ENCODE measurements around the gene OR51A4. TPM values are rescaled to one million over a fixed set of nuclear protein-coding genes. Genes with fewer than 3 reads are reported as not detected.

OR51A4 gene
- total RNA-seq, result not detected in 2 replicates

- intact Hi-C loops (cut with micrococcal nuclease), result no loop called here
Measured at GRCh38 chr11:4947505-4947904, at the start of gene OR51A4. TSS of gene OR51A4 (minus strand) at chr11:4947605. CDS start at chr11:4947100, 505 bp downstream.

DNA sequence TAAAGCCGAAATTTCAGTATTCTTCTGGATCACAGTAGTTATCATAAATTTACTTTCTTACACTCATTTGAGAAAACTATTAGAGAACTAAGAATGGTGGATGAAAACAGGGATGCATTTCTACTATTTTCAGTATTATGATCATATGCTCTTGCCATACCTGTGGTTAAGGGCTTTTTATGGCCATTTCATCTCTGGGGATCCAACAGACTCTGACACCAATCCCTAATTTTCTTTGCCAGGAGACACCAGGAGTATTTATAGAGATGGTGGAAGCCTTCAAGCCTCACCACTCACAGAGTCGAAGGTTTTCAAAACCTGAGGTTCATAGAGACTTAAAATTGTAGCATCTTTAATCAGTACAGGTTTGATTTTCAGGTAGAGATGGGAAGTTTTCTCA lies 47.1 kb upstream of the OR51A4 start, which contains the start of gene OR51L1:
OR51L1 (plus strand) TSS at position 301 of the 400 bp plus-strand sequence. CDS start 4,132 bp downstream, outside the sequence.
- intact Hi-C loops (cut with micrococcal nuclease), result no loop called here

- intact Hi-C loops (cut with micrococcal nuclease), result no loop called here
Measured at GRCh38 chr11:4991060-4991459, 43.7 kb upstream of the OR51A4 start.

DNA sequence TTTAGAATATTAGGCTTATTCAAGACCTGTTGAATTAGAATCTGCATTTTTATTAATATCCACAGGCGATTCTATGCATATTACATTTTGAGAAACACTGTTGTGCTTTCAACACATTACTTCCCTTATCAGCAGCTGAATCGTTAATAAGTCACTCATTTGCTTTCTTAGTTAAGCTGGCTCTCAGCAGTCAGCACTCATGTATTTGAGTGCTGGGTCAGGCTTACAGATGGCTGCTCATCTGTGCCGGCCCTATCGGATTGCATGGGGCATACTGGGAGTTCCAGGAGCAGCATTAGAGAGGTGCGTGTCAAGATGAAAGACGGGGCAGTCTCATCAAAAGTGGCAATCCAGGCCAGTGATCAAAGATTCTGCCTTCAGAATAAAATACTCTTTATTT lies 36.4 kb upstream of the OR51A4 start:
- intact Hi-C loops (cut with micrococcal nuclease), result no loop called here

- intact Hi-C loops (cut with micrococcal nuclease), result no loop called here
Measured at GRCh38 chr11:4982678-4983077, 35.3 kb upstream of the OR51A4 start.

DNA sequence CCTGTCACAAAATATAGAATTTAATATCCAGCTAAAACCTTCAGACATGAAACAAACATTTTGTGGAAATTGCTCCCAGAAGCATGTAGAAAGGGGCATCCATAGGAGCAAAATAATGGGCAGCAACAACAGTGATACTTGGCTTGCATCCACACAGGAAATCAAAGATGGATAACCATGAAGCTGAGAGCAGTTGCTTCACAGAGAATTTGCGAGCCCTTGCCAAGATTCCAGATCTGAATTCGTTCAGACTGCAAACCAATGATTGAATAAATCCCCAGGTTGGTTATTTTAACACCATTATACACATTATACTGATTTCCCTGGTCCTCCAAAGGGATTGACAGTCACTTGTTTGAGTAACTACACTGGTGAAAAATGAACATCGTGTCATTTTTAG lies 31.6 kb upstream of the OR51A4 start:
- intact Hi-C loops (cut with micrococcal nuclease), result no loop called here

DNA sequence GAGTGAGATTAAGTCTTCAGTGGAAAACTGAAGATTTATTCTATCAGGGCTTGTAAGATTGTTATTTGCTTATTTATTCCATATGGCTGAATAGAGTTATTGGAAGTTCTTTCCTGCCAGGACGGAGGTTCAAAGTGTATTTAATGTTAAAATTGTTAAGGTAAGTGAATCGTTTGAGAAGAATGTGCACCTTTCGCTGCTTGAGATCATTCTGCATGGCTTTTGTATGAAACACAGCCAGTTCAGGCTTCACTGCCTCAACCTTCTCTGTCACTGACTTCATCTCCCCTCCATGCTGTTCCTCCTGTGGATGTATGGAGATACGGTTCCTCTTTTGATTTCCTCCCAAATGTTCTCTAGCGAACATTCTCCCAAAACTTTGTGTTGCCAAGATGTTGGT lies 28.0 kb upstream of the OR51A4 start:
- intact Hi-C loops (cut with micrococcal nuclease), result no loop called here

GRCh38 chr11:4962816-4963215 lies 15.4 kb upstream of the OR51A4 start:
- intact Hi-C loops (cut with micrococcal nuclease), result no loop called here

GRCh38 chr11:4960877-4961276 lies 13.5 kb upstream of the OR51A4 start:
- intact Hi-C loops (cut with micrococcal nuclease), result no loop called here

DNA sequence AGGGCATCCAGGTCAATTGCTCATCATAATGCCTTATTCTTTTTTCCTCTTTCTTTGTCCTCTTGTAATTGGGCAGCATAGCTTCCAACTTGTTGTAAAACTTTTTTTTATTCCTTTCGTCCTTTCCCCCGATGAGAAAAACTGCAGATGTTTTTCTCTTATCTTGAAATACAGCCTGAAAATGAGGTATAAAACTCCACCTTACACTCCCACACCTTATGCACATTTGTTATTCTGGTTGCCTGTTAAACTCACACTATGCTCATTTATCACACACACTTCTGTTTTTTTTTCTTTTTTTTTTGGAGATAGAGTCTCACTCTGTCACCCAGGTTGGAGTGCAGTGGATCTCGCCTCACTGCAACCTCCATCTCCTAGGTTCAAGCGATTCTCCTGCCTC lies 10.0 kb upstream of the OR51A4 start:
- intact Hi-C loops (cut with micrococcal nuclease), result no loop called here

DNA sequence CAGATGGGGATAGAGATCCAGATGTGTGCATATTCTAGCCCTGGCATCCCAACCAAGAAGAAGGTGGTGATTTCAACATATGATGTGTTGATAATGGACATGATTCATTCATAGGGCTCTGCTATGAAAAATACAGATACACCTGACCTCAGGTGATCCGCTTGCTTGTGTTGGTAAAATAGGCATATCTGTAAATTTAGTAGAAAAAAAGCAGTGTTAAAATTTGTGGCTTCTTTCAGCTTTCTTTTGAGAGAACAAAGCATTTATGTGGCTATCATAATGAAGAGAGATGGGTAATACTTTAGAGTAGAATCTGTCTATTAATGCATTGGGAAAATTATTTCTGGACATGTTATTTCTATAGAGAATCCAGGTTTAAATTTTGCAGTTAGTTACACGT lies 8.2 kb upstream of the OR51A4 start, which contains the start of gene OR51A2:
OR51A2 (minus strand) TSS at position 101 of the 400 bp plus-strand sequence; CDS start at position 101, 0 bp downstream.
- intact Hi-C loops (cut with micrococcal nuclease), result loop anchor here (1.0 kb wide), 1 partner anchor 10 kb away; no protein-coding TSS in a partner anchor

DNA sequence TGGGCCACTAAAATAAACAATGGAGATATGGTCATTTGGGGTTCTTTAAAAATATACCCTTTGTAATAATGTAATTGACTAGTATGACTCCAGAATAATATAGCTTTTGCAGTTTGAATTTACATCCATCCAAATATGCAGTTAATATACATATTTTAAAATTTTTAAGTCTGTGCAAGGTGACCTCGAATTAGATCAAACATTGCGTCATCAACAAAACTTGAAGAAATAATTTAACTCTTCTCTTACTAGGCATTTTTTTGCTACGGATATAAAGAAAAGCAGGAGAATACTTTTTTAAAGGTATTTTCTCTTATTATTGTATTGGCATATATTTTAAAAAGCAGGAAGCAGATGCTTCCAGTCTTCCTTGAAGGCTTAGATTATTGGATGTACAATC lies 10.7 kb downstream of the OR51A4 start:
- intact Hi-C loops (cut with micrococcal nuclease), result no loop called here

GRCh38 chr11:4932751-4933150 lies 14.7 kb downstream of the OR51A4 start:
- intact Hi-C loops (cut with micrococcal nuclease), result no loop called here

DNA sequence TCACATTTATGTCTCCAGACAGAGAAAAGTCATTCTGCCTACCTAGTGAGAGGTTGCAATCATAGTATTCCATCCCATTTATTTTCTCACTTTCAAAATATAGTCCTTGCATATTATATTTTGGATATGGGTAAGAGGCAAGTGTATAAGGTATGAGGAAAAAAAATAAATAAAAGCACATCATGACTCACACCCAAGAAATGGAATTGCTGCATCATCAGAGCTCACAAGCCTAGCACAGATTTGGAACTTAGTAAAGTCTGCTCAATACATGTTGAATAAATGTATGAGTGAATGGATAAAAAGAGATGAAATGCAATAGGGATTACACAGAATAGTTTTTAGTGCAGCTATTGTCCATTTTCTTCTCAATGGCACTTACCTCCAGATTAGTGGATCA lies 20.8 kb downstream of the OR51A4 start:
- intact Hi-C loops (cut with micrococcal nuclease), result no loop called here

DNA sequence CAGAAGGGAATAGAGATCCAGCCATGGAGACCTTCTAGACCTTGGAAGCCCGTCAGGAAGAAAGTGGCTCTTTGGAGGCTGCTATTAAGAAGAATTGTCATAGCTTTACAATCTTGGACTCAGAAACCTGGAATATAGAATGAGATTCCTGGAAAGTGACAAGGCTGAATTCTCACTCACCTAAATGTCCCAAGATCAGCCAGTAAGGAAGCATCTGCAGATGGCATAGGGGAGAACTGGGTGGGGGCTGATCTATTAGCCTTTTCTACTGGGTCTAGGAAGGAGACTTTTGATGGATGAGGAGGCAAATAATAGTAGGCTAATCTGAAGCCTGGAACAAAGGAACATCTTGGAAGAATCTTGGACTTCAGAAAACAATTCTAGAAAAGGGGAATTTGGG lies 23.2 kb downstream of the OR51A4 start, which contains the start of gene OR51G1:
OR51G1 (minus strand) TSS at position 101 of the 400 bp plus-strand sequence; CDS start at position 101, 0 bp downstream.
- intact Hi-C loops (cut with micrococcal nuclease), result no loop called here

- intact Hi-C loops (cut with micrococcal nuclease), result no loop called here
Measured at GRCh38 chr11:4922304-4922703, 25.1 kb downstream of the OR51A4 start.

GRCh38 chr11:4921796-4922195 lies 25.6 kb downstream of the OR51A4 start:
- intact Hi-C loops (cut with micrococcal nuclease), result no loop called here

DNA sequence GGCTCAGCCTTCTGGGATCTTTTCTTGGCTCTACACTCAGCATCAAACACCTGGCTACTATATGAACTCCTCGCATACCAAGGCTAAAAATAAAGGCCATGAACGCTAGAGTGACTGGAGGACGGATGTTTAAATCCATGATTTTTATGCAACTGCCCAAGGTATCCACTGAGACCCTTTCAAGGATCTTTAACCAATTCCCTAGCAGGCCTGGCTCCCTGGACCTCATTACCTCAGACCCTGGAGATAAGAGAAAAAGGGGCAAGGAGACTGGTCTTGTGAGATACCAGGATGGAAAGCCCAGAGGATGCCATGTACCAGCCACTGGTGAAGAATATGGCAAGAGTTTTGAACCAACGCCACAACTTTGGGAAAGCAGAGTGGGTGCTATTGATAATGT lies 28.2 kb downstream of the OR51A4 start, which contains the start of gene OR51G2:
OR51G2 (minus strand) TSS at position 101 of the 400 bp plus-strand sequence. CDS start 3,687 bp downstream, outside the sequence.
- intact Hi-C loops (cut with micrococcal nuclease), result no loop called here

DNA sequence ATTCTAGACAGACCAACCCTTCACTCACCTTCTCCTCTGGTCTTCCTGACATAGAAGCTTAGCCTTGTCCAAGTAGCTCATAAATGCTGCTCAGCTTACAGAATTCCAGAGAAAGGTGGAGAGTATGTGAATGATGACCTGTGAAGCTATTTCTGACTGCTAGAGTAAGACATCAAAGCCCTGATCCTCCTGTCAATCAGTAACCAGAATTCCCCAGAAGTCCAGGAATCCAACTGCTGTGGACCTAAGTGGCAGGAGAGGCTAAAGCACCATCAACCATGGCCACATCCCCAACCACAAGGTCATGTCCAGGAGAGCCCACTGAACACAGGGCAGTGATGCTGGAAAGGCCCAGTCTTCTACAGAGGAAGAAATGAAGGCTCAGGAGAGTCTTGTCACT lies 30.8 kb downstream of the OR51A4 start:
- intact Hi-C loops (cut with micrococcal nuclease), result no loop called here

GRCh38 chr11:4903484-4903883 lies 43.9 kb downstream of the OR51A4 start, which contains the start of gene OR51A7:
TSS of gene OR51A7 (plus strand) at chr11:4903783. CDS start at chr11:4907370, 3,587 bp downstream.
- intact Hi-C loops (cut with micrococcal nuclease), result no loop called here
